Fibroblast of pulmonary artery (primary cell): ENCODE results near the gene HCN2.

Experiments used
- DNase-seq: peaks from one replicate; pipeline ENCODE4 v3.0.0-alpha.2; 2010; ENCODE audit warnings: low read depth
- H3K4me3 ChIP-seq: replicated peaks from 2 replicates; pipeline ENCODE4 v1.5.1; 2011; ENCODE audit warnings: low read depth, mild to moderate bottlenecking, control low read depth, low read length, moderate library complexity
- TF ChIP-seq, protein P1 (sequence below): IDR thresholded peaks from 2 replicates; pipeline ENCODE4 v1.5.1; 2011; ENCODE audit warnings: mild to moderate bottlenecking, control low read depth, low read length, inconsistent platforms; ENCODE audit errors: missing control alignments

HCN2 gene

DNA sequence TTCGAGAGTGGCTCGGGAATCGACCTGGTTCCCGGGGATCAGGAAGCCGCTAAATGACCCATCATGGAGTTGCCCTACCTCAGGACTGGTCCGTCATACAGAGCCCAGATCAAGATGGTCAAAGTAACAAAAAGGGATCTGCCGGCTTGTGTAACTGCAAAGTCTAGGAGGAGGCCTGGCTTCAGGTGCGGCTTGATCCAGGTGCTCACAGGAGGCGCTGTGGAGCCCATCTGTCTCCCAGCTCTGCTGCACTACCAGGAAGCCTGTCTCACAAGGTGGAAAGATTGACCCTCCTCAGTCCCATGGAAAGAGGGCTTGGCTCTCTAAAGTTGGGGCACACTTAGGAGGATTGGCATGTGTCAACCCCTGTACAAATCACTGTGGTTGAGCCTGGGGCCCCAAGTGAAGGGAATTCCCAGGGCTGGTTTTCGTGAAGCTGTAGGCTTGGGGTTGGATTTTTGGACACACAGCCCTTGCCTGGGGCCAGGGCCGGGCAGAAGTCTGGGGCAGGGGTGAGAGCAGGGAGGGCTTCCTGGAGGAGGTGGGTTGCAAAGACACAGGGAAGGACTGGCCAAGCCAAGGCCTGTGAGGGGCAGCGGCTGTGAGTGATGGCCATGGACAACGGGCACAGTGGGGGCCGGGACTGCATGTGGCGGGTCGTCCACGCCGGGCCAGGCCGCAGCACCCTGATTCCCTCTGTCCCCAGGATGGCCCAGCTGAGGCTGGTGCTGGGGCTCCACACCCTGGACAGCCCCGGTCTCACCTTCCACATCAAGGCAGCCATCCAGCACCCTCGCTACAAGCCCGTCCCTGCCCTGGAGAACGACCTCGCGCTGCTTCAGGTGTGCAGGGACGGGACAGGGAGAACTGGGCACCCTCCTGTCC, 41.6 kb upstream of the HCN2 start:
- DNase-seq, result no peak
- TF ChIP-seq, protein P1, sequence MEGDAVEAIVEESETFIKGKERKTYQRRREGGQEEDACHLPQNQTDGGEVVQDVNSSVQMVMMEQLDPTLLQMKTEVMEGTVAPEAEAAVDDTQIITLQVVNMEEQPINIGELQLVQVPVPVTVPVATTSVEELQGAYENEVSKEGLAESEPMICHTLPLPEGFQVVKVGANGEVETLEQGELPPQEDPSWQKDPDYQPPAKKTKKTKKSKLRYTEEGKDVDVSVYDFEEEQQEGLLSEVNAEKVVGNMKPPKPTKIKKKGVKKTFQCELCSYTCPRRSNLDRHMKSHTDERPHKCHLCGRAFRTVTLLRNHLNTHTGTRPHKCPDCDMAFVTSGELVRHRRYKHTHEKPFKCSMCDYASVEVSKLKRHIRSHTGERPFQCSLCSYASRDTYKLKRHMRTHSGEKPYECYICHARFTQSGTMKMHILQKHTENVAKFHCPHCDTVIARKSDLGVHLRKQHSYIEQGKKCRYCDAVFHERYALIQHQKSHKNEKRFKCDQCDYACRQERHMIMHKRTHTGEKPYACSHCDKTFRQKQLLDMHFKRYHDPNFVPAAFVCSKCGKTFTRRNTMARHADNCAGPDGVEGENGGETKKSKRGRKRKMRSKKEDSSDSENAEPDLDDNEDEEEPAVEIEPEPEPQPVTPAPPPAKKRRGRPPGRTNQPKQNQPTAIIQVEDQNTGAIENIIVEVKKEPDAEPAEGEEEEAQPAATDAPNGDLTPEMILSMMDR, result no peak
- no peak overlapping the region for H3K4me3 ChIP-seq

DNA sequence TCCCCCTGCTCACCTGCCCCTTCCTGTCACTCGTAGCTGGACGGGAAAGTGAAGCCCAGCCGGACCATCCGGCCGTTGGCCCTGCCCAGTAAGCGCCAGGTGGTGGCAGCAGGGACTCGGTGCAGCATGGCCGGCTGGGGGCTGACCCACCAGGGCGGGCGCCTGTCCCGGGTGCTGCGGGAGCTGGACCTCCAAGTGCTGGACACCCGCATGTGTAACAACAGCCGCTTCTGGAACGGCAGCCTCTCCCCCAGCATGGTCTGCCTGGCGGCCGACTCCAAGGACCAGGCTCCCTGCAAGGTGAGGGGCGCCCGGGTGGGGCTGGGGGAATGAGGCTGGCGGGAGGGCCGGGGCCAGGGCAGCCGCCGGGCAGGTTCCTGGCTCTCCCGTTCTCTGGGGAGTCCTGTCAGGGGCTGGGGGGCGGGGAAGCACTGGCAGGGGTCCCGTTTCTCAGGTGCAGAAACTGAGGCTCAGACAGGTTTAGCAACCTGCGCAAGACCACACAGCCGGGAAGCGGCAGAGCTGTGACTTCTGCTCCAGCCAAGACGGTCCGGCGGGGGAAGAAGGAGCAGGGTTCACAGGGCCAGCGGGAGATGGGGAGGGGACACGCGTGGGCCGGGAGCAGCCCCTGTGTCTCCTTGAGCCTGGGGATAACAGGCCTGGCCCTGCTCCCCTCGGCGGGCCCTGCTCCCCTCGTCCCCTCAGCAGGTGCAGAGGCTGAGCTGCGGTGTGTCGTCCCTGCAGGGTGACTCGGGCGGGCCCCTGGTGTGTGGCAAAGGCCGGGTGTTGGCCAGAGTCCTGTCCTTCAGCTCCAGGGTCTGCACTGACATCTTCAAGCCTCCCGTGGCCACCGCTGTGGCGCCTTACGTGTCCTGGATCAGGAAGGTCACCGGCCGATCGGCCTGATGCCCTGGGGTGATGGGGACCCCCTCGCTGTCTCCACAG, 40.5 kb upstream of the HCN2 start:
- TF ChIP-seq, protein P1, result no peak
- no peak for DNase-seq
- H3K4me3 ChIP-seq, result no peak overlapping the region

DNA sequence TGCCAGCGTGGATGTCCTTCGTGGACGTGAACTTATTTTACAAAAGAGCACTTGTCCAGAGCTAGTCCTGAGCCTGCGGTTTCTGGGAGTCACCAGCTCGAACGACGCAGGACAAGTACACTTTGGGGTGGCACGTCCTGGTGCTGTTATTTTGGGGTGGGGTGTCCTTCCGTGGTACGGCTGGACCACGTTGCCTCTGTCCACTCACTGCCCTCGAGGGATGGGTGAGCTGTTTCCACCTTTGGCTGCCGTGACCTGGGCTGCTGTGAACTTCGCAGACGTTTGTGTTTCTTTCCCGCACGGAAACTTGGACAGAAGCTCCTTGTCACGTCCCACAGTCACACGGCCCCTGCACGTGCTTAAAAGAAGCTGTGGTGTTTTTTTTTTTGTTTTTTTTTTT, 34.9 kb upstream of the HCN2 start:
- DNase-seq, result no peak
- no peak overlapping the region for H3K4me3 ChIP-seq
- TF ChIP-seq, protein P1, result no peak

DNA sequence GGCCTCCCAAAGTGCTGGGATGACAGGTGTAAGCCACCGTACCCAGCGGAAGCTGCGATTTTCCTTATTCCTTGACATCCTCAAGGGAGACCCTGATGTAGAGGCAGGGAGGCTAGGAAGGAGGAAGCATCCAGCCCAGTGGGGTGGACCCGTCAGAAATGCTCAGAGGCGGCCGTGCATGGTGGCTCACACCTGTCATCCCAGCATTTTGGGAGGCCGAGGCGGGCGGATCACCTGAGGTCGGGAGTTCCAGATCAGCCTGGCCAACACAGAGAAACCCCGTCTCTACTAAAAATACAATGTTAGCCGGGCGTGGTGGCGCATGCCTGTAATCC, 34.2 kb upstream of the HCN2 start:
- DNase-seq, result no peak
- H3K4me3 ChIP-seq, result no peak overlapping the region
- TF ChIP-seq, protein P1, result no peak

DNA sequence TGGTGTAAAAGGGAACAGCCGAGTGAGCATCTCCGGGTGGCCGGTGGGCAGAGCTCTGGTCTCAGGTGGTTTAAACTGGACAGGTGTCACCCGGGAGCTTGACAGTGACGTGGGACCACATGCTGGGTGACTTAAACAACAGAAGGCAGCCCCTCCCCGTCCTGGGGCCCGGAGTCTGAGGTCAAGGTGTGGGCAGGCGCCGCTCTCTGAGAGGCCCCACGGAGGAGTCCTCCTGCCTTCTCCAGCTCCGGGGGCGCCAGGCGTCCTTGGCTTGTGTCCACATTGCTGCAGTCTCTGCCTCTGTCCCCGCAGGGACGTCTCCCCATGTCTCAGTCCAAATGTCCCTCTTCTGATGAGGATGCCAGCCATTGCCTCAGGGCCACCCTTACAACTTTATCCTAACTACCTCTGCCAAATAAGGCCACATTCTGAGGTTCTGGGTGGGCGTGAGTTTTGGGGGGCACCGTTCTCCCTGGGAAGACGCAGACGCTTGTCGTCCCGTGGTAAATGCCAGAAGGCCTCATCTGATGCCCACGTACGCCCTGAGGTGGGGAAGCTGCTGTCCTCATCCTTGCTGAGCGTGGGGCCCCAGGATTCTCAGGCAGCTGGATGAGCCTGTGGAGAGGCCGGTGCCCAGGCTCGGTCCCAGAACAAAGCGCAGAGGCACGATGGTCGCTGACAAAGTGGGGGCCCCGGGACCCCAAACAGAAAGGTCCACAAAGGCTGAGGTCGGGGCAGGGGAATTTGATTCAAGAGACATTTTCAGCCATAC, 32.9 kb upstream of the HCN2 start:
- no peak for DNase-seq
- TF ChIP-seq, protein P1, result no peak
- H3K4me3 ChIP-seq, result no peak overlapping the region

DNA sequence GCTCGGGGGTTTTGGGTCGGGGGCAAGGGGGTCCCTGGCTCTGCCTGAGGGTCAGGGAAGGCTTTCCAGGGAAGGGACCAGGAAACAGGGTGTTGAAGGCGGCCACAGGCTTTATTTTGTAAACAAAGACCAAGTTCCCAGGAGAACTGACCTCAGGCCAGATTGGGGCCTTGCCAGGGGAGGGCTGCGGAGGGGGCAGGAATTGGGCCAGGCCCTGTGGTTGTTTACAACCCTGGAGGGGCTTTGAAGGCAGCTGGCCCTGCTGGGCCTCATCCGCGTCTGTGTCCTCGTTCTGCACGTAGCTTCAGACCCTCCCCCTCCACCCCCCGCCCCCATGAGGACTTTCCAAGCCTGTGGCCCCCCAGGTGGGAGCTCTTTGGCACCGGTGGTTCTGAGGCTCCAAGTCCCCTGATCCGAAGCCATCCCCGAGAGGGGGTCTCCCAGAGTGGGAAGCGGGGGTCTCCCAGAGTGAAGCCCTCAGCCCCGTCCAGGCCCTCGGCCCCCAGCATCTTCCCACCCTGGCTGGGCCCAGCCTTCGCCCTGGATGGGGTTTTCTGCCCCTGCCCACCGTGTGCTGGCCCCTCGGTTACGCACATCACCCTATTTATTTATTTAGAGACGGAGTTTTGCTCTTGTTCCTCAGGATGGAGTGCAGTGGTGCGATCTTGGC, 30.8 kb upstream of the HCN2 start:
- no peak overlapping the region for H3K4me3 ChIP-seq
- DNase-seq, result peak; percentile 57
- TF ChIP-seq, protein P1, result no peak
